CD1c-positive myeloid dendritic cell (primary cell): ENCODE data around the gene FNBP1.
A peak's percentile ranks its signal among the peaks of the same experiment; 100 is the strongest.
"Not testable (repeated sequence)": the region's sequence is repeated elsewhere in the genome, so short reads cannot be mapped to it uniquely, and the experiment has no call there.

Experiments
- DNase-seq: peaks from one replicate; pipeline ENCODE4 v3.0.0-alpha.2; 2016; ENCODE audit errors: extremely low spot score

FNBP1 gene

GRCh38 chr9:129958796-129959195, 84.2 kb downstream of the FNBP1 start:
- DNase-seq, result peak; percentile 66

- peak; percentile 87 for DNase-seq
These were observed 88.0 kb downstream of the FNBP1 start for GRCh38 chr9:129954868-129955550.

- DNase-seq, result no peak
These were observed 89.3 kb downstream of the FNBP1 start for GRCh38 chr9:129953736-129954135.

- no peak for DNase-seq
These were observed 90.7 kb downstream of the FNBP1 start for GRCh38 chr9:129952337-129952736.

- DNase-seq, result no peak
These were observed 93.2 kb downstream of the FNBP1 start for GRCh38 chr9:129949821-129950220.

GRCh38 chr9:129948626-129949025, 94.4 kb downstream of the FNBP1 start:
- DNase-seq, result not testable (repeated sequence)

GRCh38 chr9:129946246-129946995, 96.6 kb downstream of the FNBP1 start:
- peak; percentile 68 for DNase-seq

GRCh38 chr9:129945314-129945713, 97.7 kb downstream of the FNBP1 start:
- DNase-seq, result peak; percentile 77

GRCh38 chr9:129944506-129945116, 98.4 kb downstream of the FNBP1 start:
- DNase-seq, result peak; percentile 89

- DNase-seq, result no peak
These were observed 103.6 kb downstream of the FNBP1 start for GRCh38 chr9:129939431-129939830.

GRCh38 chr9:129938291-129938979, 104.6 kb downstream of the FNBP1 start:
- no peak for DNase-seq

- DNase-seq, result not testable (repeated sequence)
These were observed 105.1 kb downstream of the FNBP1 start for GRCh38 chr9:129937879-129938278.

GRCh38 chr9:129936222-129936621, 106.8 kb downstream of the FNBP1 start:
- no peak for DNase-seq

- DNase-seq, result peak; percentile 49
These were observed 108.2 kb downstream of the FNBP1 start for GRCh38 chr9:129934780-129935179.

- no peak for DNase-seq
These were observed 108.9 kb downstream of the FNBP1 start for GRCh38 chr9:129934041-129934591.

GRCh38 chr9:129933185-129934040, 109.6 kb downstream of the FNBP1 start:
- DNase-seq, result no peak

- DNase-seq, result peak; percentile 53
These were observed 110.5 kb downstream of the FNBP1 start for GRCh38 chr9:129932303-129933151.

GRCh38 chr9:129930743-129931142, 112.2 kb downstream of the FNBP1 start:
- no peak for DNase-seq

- DNase-seq, result no peak
These were observed 113.4 kb downstream of the FNBP1 start for GRCh38 chr9:129929496-129930125.

- no peak for DNase-seq
These were observed 119.4 kb downstream of the FNBP1 start for GRCh38 chr9:129923589-129923988.
